Measurements from ENCODE around the gene MYMX.

DNA sequence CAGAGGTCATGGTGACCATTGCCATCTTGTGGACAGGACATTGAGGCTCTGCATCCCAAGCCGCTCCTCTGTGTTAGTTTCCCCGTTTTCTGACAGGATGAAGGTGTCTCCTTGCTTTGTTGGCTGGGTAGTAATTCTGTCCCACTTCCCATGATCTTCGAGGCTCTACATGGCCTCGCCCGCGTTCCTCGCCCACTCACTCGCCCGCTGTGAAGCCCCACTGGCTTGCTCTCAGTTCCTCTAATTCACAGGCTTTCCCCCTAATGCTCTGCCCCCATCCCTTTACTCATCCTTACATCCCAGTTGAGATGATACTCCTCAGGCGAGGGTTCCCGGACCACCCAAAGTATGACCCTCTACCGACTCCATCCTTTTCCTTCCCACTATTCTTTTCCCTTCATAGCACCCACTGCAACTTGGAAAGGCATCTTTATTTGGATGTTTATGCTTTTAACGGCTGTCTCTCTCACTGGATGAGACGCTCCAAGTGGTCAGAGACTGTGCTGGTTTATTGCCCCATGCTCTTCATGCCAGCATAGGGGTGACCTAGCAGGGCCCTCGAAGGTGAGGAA, 41.1 kb downstream of the MYMX start:
- TF ChIP-seq, protein P1, sequence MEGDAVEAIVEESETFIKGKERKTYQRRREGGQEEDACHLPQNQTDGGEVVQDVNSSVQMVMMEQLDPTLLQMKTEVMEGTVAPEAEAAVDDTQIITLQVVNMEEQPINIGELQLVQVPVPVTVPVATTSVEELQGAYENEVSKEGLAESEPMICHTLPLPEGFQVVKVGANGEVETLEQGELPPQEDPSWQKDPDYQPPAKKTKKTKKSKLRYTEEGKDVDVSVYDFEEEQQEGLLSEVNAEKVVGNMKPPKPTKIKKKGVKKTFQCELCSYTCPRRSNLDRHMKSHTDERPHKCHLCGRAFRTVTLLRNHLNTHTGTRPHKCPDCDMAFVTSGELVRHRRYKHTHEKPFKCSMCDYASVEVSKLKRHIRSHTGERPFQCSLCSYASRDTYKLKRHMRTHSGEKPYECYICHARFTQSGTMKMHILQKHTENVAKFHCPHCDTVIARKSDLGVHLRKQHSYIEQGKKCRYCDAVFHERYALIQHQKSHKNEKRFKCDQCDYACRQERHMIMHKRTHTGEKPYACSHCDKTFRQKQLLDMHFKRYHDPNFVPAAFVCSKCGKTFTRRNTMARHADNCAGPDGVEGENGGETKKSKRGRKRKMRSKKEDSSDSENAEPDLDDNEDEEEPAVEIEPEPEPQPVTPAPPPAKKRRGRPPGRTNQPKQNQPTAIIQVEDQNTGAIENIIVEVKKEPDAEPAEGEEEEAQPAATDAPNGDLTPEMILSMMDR (IDR thresholded peaks at IDR 0.05; ENCODE audit: low read depth, low read length, missing input control), result no peak
- TF ChIP-seq, protein P2, sequence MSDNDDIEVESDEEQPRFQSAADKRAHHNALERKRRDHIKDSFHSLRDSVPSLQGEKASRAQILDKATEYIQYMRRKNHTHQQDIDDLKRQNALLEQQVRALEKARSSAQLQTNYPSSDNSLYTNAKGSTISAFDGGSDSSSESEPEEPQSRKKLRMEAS (IDR thresholded peaks at IDR 0.05), result no peak
- TF ChIP-seq, protein P3, sequence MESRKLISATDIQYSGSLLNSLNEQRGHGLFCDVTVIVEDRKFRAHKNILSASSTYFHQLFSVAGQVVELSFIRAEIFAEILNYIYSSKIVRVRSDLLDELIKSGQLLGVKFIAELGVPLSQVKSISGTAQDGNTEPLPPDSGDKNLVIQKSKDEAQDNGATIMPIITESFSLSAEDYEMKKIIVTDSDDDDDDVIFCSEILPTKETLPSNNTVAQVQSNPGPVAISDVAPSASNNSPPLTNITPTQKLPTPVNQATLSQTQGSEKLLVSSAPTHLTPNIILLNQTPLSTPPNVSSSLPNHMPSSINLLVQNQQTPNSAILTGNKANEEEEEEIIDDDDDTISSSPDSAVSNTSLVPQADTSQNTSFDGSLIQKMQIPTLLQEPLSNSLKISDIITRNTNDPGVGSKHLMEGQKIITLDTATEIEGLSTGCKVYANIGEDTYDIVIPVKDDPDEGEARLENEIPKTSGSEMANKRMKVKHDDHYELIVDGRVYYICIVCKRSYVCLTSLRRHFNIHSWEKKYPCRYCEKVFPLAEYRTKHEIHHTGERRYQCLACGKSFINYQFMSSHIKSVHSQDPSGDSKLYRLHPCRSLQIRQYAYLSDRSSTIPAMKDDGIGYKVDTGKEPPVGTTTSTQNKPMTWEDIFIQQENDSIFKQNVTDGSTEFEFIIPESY (IDR thresholded peaks at IDR 0.05), result no peak
- TF ChIP-seq SP1 (IDR thresholded peaks at IDR 0.05), result no peak

Measured in liver (tissue), 3 donors.